Kidney glomerular epithelial cell (primary cell): Measurements from ENCODE around the gene CASP3.
"Not testable (repeated sequence)": the region's sequence is repeated elsewhere in the genome, so short reads cannot be mapped to it uniquely, and the experiment has no call there.

Source experiments
- DNase-seq: peaks from one replicate; lab custom pipeline; 2025; lab: John Stamatoyannopoulos, UW

Gene CASP3

DNA sequence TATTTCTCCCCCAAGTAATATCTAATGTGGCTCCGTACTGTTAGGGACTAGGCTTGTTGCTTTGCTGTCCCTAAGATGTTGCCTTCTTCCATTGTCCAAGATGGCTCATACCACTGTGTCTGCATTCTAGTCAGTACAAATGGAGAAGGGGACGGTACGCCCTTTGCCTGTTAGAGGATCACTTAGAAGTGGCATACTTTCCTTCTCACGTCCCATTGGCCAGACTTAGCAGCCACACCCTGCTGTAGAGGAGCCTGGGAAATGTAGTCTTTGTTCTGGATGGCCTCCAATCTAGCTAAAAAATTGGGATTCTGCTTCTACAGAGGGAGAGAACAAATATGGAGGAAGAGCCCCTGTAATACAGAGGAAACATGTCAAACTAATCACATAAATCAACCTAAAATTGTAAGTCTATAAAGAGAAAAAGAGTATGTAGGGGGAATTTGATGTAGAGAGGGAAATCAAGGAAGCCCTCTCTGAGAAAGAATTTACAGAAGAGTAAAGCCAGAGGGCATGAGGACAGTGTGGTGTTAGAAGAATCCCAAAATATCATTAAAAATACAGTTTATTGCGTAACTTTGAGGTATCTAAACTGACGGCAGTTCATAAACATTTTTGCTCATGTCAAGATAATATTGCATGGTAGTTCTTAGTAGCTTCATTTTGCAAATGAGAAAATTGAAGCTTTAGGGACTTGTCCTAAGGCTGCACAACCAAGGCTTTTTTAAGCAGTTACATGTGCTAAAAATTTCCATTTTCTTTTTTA lies 15.4 kb upstream of the CASP3 start:
- DNase-seq = no peak

DNA sequence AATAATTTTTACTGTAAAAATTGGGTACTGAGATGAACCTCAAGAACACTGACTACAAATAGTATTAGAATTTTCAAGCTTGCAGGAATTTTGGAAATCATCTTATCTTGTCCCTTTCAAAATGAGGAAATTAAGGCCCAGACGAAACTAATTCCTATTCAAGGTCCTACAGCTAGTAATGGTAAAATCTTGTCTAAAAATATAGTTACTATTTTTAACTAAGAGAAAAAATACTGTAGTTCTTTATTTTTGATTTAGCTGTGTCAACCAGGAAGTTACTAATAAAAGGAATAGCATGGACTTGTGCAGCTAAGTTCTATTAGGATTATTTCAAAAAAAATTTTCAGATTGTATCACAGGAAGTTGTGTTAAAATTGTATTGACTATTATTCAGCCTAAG lies 13.0 kb upstream of the CASP3 start:
- DNase-seq = no peak

DNA sequence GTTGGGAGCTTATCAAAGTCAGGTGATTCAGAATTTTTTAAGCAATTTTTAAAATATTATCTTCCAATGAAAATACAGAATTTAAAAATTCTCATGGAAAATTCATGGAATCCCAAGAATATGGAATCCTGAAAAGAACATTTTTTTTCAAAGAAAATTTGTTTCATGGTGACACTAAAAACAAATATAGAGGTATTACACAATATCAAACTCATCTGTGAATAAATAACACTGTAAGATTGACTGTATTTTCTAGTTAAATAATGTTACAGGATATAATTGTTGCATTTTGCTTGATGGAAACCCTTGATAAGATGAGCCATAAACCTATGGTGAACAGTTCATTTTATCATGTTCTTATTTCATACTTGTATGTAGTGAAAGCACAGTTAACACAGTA lies 11.7 kb upstream of the CASP3 start:
- DNase-seq = no peak

- DNase-seq = not testable (repeated sequence)
Observed at GRCh38 chr4:184657820-184658219, 8.6 kb upstream of the CASP3 start.

GRCh38 chr4:184657144-184657543 lies 7.9 kb upstream of the CASP3 start:
- no peak for DNase-seq

GRCh38 chr4:184655889-184656869 lies 6.9 kb upstream of the CASP3 start:
- DNase-seq = no peak

GRCh38 chr4:184653650-184654049 lies 4.4 kb upstream of the CASP3 start:
- no peak for DNase-seq

DNA sequence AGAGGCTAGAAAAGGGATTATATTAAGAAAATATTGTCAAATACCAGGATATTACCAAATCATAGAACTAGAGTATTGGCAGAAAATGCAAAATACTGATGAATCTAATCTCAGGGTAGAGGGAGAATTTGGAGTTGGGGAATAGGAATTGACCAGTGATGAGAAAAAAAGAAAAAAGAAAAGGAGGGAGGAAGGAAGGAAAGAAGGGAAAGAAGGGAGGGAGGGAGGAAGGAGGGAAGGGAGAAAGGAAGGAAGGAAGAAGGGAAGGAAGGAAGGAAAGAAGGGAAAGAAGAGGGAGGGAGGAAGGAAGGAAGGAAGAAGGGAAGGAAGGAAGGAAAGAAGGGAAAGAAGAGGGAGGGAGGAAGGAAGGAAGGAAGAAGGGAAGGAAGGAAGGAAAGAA lies 3.4 kb upstream of the CASP3 start:
- not testable (repeated sequence) for DNase-seq

GRCh38 chr4:184651899-184652298 lies 2.7 kb upstream of the CASP3 start:
- no peak for DNase-seq

- DNase-seq = no peak
Observed at GRCh38 chr4:184649971-184650855, 966 bp upstream of the CASP3 start.

DNA sequence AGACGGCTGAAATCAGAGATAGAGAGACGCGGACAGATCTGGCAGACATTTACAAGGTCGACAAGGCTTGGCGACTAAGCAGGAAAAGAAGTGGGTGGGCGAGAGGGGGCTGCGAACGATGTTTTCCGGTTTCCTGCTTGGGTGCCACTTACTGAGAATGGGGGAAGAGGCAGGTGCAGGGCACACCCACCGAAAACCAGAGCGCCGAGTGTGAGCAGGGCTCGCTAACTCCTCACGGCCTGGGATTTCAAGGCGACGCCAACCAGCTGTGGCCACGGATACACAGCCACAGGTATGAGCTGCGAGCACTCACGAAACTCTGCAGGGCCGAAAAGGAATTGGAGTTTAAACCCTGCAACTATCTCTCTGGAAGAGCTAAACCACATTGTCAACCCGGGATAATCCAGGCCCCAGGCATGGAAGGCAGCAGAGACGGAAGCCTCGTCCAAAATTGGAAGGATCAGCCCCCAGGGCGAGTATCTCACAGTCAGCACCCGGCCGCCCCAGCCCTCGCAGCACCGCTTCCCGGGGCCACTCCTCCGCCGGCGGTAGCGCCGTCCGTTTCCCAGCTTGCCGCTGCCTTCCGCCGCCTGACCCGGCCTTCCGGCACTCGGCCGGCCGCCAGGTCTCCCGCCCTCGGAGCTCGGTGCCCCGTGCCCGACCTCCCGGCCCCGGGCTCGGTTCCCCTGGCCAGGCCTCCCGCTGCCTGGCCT lies 778 bp downstream of the CASP3 start:
- DNase-seq = no peak

DNA sequence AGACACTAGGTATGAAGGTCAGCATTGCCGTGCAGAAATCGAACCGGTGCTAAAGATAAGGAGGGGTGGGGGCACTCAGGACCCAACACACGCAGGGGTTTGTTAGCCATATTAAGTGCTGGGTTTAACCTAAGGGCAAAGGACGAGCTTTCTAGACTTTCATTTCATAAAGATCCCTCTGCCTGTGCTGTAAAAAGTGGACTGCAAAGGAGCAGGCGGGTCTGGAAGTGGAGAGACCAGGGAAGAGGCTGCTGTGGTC lies 1.3 kb downstream of the CASP3 start:
- DNase-seq = no peak

GRCh38 chr4:184647266-184648053 lies 1.8 kb downstream of the CASP3 start:
- DNase-seq = no peak

- no peak for DNase-seq
Observed at GRCh38 chr4:184645904-184646610, 3.2 kb downstream of the CASP3 start.

DNA sequence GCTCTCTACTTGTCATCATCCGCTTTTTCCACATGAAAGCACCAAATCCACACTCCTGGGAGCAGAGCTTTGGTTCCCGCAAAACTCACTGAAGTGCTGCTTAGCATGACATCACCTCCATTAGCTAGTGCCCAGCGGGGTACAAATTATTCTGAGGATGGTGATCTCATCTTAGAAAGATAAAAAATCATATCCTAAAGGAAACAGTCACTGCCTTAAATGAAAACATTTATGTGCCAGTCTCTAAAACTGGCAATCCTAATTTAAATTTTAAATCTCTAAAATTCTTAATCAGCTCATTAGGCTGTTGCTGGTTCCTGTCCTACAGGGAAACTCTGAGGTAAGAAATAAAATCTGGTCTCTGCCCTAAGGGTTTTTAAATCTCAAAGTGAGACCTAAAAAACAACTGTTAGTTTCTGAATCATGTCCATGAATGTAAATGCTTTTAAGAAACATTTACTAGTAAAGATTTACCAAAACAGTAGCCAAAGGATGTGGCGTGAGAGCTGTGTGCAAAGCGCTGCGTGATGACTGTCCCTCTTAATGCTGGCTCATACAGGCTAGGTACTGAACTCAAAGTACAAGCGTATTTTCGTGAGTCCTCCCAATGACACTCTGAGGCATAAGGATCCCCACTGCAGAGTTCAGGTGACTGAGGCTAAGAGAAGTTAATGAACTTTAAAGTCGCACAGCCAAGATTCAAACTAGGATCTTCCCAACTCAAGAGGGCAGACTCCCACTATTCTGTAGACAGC lies 4.5 kb downstream of the CASP3 start:
- peak; percentile 39 for DNase-seq

DNA sequence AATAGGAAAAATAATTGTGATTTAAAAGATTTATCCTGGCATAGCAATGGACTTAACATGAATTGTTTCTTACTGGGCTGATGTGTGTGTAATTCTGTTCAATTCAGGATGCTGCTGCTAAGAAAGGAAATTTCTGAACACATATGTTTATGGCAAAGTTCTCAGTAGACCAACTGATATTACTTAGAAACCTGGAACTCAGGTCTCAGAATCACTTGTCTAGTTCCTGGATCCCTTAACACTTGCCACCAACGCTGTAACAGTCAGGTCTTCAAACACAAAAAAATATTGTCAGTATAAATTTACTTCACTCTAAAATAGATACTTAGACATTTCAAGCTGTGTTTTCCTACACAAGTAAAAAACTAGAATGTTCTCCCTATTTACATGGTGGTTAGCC lies 5.5 kb downstream of the CASP3 start:
- no peak for DNase-seq

DNA sequence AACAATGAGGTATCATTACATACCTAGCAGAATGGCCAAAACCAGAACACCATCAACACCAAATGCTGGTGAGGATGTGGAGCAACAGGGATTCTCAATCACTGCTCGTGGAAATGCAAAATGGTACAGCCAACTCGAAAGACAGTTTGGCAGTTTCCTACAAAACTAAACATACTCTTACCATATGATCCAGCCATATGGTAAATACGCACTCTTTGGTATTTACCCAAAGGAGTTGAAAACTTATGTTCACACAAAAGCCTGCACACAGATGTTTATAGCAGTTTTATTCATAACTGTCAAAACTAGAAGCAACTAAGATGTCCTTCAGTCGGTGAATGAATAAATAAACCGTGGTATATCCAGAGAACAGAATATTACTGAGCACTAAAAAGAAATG lies 7.8 kb downstream of the CASP3 start:
- DNase-seq = no peak

DNA sequence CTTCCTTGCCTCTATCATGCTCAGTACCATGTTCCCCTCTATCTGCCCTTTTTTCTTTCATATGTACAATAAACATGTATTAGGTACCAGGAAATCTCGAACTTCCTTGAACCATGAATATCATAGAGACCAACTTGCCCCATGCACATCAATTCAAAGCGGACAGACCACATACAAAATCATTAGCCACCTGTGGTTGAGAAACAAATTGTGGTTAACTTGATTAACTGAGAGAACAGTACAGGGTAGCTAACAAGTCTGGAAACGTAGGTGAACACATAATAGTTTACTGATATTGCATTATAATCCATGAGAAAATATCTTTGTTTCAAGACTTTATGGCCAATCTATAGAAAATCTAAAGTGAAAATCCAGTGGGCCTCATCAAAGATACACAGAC lies 8.2 kb downstream of the CASP3 start:
- DNase-seq = no peak

DNA sequence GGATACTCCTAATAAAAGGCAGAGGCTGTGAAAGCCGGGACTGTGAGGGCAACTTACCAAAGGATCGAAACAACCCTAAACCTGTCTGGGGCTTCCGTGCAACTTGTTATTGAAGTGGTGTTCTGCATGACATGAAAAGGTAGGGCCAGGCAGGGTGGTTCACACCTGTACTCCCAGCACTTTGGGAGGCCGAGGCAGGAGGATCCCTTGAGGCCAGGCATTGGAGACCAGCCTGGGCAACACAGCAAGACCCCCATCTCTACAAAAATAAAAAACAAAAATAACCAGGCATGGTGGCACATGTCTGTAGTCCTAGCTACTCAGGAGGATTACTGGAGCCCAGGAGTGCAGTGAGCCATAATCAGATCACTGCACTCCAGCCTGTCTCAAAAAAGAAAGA lies 12.3 kb downstream of the CASP3 start:
- no peak for DNase-seq

- DNase-seq = no peak
Observed at GRCh38 chr4:184636144-184636543, 13.1 kb downstream of the CASP3 start.
